LHCN-M2 (cell line): ENCODE results near the gene NEGR1. TPM values are rescaled to one million over a fixed set of nuclear protein-coding genes. Genes with fewer than 3 reads are reported as not detected.
A peak's percentile ranks its signal among the peaks of the same experiment; 100 is the strongest.

Experiments used
- DNase-seq: peaks from one replicate; pipeline ENCODE4 v3.0.0-alpha.2; 2012; ENCODE audit warnings: low read depth
- total RNA-seq: library from RNA; depleted of rRNA; stranded (reverse); fragments of >200 nt; gene quantifications from 2 replicates; pipeline ENCODE4 v1.2.3, GENCODE V29; 2014

Gene NEGR1
- total RNA-seq, 1 experiment from 2014 or later: 8.8 TPM

GRCh38 chr1:71859806-71860205 is 422.5 kb downstream of the NEGR1 start:
- no peak for DNase-seq

- peak; percentile 43 for DNase-seq
Measured at GRCh38 chr1:71857862-71858261, 424.5 kb downstream of the NEGR1 start.

GRCh38 chr1:71853360-71853759 is 429.0 kb downstream of the NEGR1 start:
- no peak for DNase-seq

GRCh38 chr1:71850936-71851335 is 431.4 kb downstream of the NEGR1 start:
- DNase-seq: peak; percentile 39

- no peak for DNase-seq
Measured at GRCh38 chr1:71850515-71850914, 431.8 kb downstream of the NEGR1 start.

- no peak for DNase-seq
Measured at GRCh38 chr1:71843012-71843411, 439.3 kb downstream of the NEGR1 start.

- DNase-seq: no peak
Measured at GRCh38 chr1:71839876-71840275, 442.5 kb downstream of the NEGR1 start.

- no peak for DNase-seq
Measured at GRCh38 chr1:71836904-71837303, 445.4 kb downstream of the NEGR1 start.

GRCh38 chr1:71835442-71835813 is 446.9 kb downstream of the NEGR1 start:
- no peak for DNase-seq

GRCh38 chr1:71834601-71835441 is 447.5 kb downstream of the NEGR1 start:
- peak; percentile 57 for DNase-seq

- no peak for DNase-seq
Measured at GRCh38 chr1:71831646-71832045, 450.7 kb downstream of the NEGR1 start.

- DNase-seq: no peak
Measured at GRCh38 chr1:71829346-71829745, 453.0 kb downstream of the NEGR1 start.

- no peak for DNase-seq
Measured at GRCh38 chr1:71828431-71829012, 453.8 kb downstream of the NEGR1 start.

- no peak for DNase-seq
Measured at GRCh38 chr1:71823708-71824305, 458.5 kb downstream of the NEGR1 start.

- no peak for DNase-seq
Measured at GRCh38 chr1:71817028-71817427, 465.3 kb downstream of the NEGR1 start.

- DNase-seq: no peak
Measured at GRCh38 chr1:71809085-71809484, 473.3 kb downstream of the NEGR1 start.

GRCh38 chr1:71804140-71804539 is 478.2 kb downstream of the NEGR1 start:
- no peak for DNase-seq

- DNase-seq: no peak
Measured at GRCh38 chr1:71796006-71796405, 486.3 kb downstream of the NEGR1 start.

GRCh38 chr1:71792264-71792663 is 490.1 kb downstream of the NEGR1 start:
- no peak for DNase-seq

GRCh38 chr1:71788113-71788512 is 494.2 kb downstream of the NEGR1 start:
- DNase-seq: no peak

- DNase-seq: no peak
Measured at GRCh38 chr1:71787699-71788098, 494.6 kb downstream of the NEGR1 start.

- no peak for DNase-seq
Measured at GRCh38 chr1:71786218-71786617, 496.1 kb downstream of the NEGR1 start.

GRCh38 chr1:71785450-71785849 is 496.9 kb downstream of the NEGR1 start:
- peak; percentile 11 for DNase-seq
